ENCODE data around the gene KCNJ11.

The KCNJ11 gene

DNA sequence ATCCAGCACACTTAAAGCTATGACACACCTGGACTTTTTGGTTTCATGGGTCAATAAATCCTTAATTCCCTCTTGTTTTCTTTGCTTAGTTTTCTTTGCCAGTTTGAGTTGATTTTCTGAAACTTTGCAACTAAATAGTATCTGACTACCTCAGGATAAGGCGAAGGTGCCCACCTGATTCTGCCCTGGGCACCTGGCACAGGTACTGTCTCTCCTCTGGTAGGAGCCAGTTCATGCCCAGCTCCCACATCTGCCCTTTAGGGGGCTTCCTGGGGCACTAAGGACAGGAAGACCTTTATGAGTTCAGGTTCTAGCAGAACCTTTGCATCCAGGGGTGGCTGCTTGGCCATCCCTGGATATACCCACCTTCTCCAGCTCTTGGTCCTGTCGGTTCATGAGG lies 19.6 kb upstream of the KCNJ11 start:
- no peak for DNase-seq

DNA sequence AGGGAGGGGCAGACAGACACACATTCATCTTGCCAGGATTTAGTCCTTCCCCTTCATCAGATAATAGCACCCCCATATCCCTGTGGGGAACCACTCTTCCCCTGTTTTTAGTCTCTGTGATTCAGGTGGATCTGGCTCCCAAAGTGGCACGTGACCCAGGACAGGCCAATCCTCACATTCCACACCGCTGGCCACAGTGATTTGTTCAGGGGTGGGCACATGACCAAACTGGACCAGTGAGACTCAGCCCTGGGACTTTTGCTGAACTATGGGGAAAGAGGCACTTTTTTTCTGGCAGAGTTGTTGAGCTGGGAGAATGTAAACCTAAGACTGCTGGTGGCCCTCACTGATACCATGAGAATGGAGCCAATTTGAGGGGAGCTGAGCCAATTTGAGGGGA lies 19.1 kb upstream of the KCNJ11 start:
- no peak for DNase-seq

DNA sequence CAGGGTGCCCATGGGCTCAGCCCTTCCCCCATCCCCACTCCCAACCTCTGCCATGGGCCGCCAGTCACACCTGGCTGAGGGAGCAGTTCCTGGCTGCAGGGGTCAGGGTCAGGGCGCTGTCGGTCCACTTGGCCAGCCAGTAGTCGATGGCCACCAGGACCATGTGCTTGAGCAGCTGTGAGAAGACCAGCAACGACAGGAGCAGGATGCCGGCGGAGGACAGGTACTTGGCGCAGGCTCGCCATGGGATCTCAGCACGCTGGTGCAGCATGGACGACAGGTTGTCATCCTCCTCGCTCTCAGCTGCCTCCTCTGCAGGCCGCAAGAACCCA lies 18.3 kb upstream of the KCNJ11 start:
- no peak for DNase-seq

GRCh38 chr11:17406082-17406817 lies 17.8 kb upstream of the KCNJ11 start:
- no peak for DNase-seq

GRCh38 chr11:17405232-17406005 lies 17.0 kb upstream of the KCNJ11 start:
- no peak for DNase-seq

DNA sequence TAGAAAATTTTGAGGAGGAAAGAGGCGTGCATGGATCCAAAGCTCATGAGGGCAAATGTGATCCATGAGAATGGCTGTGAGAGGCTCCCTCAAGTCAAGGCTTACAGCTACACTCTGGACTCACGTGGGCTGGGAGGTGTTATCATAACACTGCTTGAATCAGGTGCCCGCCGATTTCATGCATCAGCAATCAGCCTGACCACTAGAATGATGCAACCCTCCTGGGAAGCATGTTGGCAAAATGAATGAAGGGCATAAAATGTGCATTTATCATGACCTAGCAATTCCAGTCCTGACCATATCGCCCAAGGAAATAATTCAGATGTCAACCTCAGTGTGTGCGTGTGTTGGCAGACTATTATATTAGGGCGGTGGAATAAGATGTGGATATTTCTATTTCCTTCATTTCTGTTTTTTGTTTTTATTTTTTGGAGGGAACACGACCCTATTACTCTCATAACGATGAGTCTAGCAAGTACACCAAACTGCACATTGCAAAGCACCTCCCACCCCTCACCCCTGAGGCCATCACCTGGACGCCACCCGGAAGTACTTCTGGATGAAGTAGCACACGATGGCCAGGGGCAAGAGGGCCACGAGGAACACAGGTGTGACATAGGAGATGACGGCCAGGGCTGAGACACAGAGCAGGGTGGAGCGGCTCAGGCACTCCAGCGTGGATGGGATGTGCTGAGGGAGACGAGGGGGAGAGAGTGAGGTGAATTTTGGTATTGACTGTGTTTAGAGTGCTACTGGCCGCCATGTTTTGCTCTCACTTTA lies 15.7 kb upstream of the KCNJ11 start:
- no peak for DNase-seq

GRCh38 chr11:17402486-17402885 lies 14.0 kb upstream of the KCNJ11 start:
- DNase-seq = no peak

DNA sequence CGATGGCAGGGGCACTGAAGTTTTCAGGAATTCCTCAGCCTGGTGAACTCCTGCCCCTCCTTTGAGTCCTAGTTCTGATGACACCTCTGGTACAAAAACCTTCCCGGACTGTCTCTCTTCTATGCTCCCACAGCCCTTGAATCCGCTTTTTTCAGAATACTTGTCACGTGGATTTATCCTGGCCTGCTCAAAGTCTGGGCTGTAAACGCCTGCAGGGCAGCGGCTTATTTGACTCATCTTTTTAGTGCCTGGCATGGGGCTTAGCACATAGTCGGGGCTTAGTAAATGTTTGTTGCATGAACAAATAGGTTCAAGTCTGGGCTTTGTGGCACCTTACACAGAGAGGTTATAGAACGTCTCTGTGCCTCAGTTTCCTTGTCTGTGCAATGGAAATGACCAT lies 13.4 kb upstream of the KCNJ11 start:
- no peak for DNase-seq

- no peak for DNase-seq
Observed at GRCh38 chr11:17401316-17401715, 12.9 kb upstream of the KCNJ11 start.

GRCh38 chr11:17400048-17400775 lies 11.8 kb upstream of the KCNJ11 start:
- DNase-seq = no peak

DNA sequence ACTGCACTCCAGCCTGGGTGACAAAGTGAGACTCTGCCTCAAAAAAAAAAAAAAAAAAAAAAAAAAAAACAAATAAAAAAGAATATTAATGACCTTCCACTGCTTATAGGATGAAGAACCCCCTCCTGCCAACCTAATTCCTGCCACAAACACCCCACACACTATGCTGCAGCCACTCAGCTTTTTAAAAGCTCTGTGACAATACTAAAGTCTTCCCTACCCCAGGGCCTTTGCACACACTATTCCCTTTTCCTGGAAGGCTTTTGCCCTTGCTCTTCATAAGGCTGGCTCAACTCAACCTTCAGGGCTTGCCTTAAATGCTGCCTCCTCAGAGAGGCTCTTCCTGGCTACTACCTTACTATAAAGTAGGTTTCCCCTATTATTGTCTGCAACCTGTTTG lies 10.8 kb upstream of the KCNJ11 start:
- DNase-seq = no peak

DNA sequence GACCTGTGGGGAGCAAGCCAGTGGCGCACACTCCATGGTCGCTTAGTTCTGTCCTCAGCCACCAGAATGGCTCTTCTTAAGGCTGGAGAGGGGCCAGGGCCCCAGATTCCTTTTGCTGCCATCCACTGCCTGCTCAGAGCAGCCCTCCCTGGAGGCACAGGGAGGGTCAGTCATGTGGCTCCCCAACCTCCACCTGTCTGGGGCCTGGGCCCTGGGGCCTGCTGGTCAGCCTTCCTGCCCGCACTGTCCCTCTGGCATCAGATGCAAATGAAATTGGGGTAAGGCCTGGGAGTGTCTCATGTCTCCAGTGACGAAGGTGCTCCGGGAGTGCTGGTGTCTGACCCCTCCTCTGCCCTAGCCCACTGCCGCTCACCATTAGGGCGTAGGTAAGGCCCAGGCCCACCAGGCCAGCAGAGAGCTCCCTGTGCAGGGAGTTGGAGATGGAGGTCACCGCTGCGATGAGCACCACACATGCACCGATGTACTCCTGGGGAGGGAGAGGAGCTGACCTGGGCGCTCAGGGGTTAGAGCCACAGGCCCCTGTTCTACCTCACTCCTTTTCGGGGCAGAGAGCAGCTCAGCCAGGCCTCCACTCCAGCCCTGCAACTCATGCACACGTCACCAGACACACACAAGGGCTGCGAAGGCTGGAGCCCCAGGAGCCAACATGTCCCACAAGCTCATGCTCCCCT lies 9.0 kb upstream of the KCNJ11 start:
- no peak for DNase-seq

- DNase-seq = no peak
Observed at GRCh38 chr11:17396598-17397310, 8.3 kb upstream of the KCNJ11 start.

DNA sequence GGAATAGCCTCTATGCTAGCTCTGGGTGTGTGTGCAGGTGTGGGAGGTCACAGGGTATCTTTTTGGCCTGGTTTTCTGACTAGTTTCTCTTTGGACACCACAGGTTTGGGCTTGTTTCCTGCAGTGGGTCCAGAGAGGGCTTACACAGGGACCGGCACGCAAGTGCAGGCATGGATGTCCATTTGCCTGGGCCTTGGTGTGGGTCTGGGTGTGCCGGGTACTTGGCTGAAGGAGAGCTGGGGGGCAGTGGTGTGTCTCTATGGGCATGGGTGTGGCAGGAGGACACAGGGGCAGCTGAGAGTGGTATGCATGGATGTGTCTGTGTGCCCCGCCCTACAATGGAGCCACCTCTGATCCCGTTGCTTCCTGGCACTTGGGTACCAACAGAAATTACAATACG lies 7.5 kb upstream of the KCNJ11 start:
- no peak for DNase-seq

DNA sequence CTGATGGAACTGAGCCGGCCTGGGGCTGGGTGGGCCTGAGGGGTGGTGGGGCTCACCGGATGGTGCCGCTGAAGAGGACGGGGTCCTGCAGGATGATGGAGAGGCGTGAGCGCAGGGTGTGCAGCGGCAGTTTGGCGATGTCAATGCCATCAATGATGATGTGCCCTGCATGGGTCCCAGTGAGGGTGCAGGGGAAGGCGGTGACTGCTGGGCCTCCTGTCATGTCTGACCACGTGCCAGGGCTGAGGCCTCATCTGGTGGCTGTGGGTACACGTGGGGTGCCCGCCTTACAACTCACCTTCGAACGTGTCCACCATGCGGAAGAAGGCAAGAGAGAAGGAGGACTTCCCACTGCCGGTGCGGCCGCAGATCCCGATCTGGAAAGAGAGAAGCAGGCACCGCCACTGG lies 7.1 kb upstream of the KCNJ11 start:
- no peak for DNase-seq

GRCh38 chr11:17394743-17395390 lies 6.4 kb upstream of the KCNJ11 start:
- no peak for DNase-seq

- DNase-seq = no peak
Observed at GRCh38 chr11:17393472-17393871, 5.0 kb upstream of the KCNJ11 start.

DNA sequence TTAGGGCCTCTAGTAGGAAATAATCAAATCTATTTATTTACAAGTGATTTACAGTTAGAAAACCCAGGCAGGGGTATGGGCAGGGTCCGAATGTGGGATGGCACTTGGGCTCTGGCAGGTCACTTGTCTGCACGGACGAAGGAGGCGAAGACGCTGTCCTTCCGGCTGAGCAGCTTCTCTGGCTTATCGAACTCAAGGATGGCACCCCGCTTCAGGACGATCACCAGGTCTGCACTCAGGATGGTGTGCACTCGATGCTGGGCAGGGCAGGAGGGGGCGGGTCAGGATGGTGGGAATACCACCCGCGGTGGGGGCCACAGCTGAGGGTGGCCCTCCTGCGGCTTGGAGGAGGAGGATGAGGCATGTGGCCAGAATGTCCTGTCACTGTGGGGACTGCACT lies 4.4 kb upstream of the KCNJ11 start:
- DNase-seq = no peak

DNA sequence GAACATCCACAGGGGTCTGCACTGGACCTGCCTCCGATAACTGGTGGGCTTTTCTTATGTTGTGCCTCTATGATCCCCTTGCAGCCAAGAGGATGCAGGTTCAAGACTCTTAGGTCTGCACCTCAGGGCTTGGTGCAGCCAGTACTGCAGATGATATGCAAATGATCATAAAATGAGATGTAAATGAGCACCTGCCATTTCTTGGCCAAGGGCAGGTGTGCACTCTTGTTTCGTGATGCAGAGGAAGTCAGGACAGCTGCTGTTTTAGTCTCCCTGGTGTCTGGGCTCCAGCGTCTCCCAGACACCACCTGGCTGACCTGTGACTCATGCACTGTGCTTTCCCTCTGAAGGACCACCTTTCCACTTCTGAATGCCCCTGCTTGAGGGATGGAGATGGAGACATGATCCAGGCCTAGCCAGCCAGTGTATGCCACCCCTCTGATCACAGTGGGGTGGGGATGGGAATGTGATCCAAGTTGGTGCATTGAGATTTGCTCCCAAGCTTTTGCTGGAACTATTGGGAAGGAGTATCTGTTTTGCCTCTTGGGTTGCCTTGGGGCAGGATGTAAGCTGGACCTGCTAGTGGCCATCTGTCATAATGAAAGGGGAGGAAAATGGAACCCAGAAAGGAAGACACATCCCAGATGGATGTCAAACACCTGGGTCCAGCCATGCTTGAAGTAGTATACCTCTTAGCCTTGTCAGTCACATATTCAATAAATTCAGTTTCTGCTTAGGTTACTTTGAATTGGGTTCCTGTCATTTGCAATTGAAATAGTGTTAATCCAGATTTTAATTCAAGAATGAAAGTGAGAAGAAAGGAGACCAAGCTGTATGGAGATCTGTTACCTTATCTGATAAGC lies 3.3 kb upstream of the KCNJ11 start:
- no peak for DNase-seq

DNA sequence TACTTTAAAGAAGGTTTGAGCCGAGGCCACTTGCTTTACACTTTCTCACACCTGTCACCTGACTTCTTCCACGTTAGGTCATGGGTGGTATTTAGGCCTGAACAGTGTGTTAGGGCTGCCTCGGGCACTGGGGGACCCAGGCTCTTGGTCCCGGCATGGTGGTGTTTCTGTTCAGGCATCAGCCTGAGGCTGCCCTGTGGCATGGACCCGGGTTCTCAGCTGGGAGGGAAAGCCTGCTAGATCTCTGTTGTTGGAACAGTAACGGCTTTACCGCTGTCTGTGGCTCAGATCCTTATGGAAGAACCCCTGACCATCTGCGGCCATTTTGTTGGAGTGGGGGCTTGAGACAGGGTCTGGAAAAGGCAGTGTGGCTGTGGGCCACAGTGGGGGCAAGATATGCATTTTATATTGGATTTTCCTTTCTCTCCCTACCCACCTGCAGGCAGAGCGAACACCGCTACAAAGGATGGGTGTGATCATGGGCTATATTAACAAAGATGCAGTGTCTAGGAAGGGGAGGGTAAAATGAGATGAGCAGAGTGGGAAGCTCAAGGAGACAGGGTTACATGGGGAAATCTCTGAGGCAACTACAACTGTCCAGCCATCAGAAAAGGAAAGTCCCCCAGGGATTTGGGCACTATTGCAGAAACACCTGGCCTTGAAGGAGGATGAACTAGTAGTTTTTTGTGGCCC lies 1.6 kb upstream of the KCNJ11 start:
- DNase-seq = no peak
